ENCODE measurements around the gene SNX18. TPM values are rescaled to one million over a fixed set of nuclear protein-coding genes. Genes with fewer than 3 reads are reported as not detected.

Gene SNX18
- total and polyA plus RNA-seq, 10 of the 15 experiments (the other 5 are each of a cell fraction or from before 2014, with no cell fraction given) = 0.27 to 1.7 (median 0.47) TPM

GRCh38 chr5:54476682-54477081 is 40.9 kb upstream of the SNX18 start:
- Histone ChIP-seq H4K20me1 (ENCODE audit: control insufficient read depth, insufficient read depth) (no peaks in the 10 kb centered on the region), H3K9ac (ENCODE audit: control insufficient read depth, insufficient read depth, low read length) (no peak overlapping the region), H3K9me3 (replicated peaks; ENCODE audit: control insufficient read depth, insufficient read depth, low read length) (no peaks in the 10 kb centered on the region), H3K27me3 (replicated peaks in 1 of 2; ENCODE audit: control insufficient read depth in 2 of 2, insufficient read depth in 2 of 2, low read length in 1 of 2) (no peaks in the 10 kb centered on the region), H3K27ac (ENCODE audit: control insufficient read depth, insufficient read depth) (no peak overlapping the region), H3K4me2 (ENCODE audit: control insufficient read depth, insufficient read depth) (no peak overlapping the region), H3K79me2 (ENCODE audit: control insufficient read depth, insufficient read depth, low read length) (no peaks in the 10 kb centered on the region), H3K4me1 (ENCODE audit: control insufficient read depth, insufficient read depth, low read length) (no peaks in the 10 kb centered on the region), H2AFZ (ENCODE audit: control insufficient read depth, low read depth, low read length) (no peak overlapping the region), H3K4me3 (no peak overlapping the region), H3K36me3 (ENCODE audit: control insufficient read depth in 2 of 2, insufficient read depth in 2 of 2, low read length in 1 of 2) (no peaks in the 10 kb centered on the region)
- DNase-seq (ENCODE audit: low read depth, low spot score) (no peak), ATAC-seq (no peak), FAIRE-seq (no peak)
- ChIA-PET RAD21 (ENCODE audit: unreplicated experiment) (no interaction called here), CTCF (interaction anchor here (0.6 to 1.5 kb wide), 2 partner anchors 13 to 1194 kb away, joined by 3 read pairs; no protein-coding TSS in a partner anchor), POLR2A (no interaction called here), SMC1A (ENCODE audit: uncharacterized antibody, unreplicated experiment) (no interaction called here)
- intact Hi-C loops (cut with micrococcal nuclease; ENCODE audit: unreplicated experiment) = no loop called here
- 3% methylated on average over 2 of the region's 2 CpGs for WGBS (ENCODE audit: insufficient coverage, insufficient replicate concordance, low lambda C conversion rate, missing lambda C conversion rate)
- in situ Hi-C loops (cut with MboI) = no loop called here
- BruUV-seq (replicated peaks) = no TSS peak
- TF ChIP-seq ZBTB4 (CRISPR knock-in tag; IDR thresholded peaks at IDR 0.05) = no peak
- no peak for TF ChIP-seq CEBPZ (IDR thresholded peaks at IDR 0.05; ENCODE audit: low read depth, low read length)
- TF ChIP-seq HSF1 (IDR thresholded peaks at IDR 0.05; ENCODE audit: low read depth, low read length) = no peak
